Stimulated activated CD8-positive, alpha-beta memory T cell treated with anti-CD3 and anti-CD28 coated beads, Interleukin-15, amount 100 ng/mL, for 1 hour (primary cell): Measurements from ENCODE around the gene OR5A1.

Source experiments
- DNase-seq: peaks from one replicate; pipeline ENCODE4 v3.0.0-alpha.2; 2020; ENCODE audit warnings: low read depth

The OR5A1 gene

GRCh38 chr11:59479906-59480305 lies 43.6 kb downstream of the OR5A1 start:
- DNase-seq, result no peak

- DNase-seq, result no peak
Measured at GRCh38 chr11:59480359-59480758, 44.1 kb downstream of the OR5A1 start.
